GM19452 (cell line): ENCODE data around the gene FERMT3.

Source experiments
- ATAC-seq: cut with Tn5 transposase; IDR thresholded peaks from one replicate; pipeline ENCODE4 v1.9.1; 2021; ENCODE audit not compliant: unreplicated experiment

The FERMT3 gene

DNA sequence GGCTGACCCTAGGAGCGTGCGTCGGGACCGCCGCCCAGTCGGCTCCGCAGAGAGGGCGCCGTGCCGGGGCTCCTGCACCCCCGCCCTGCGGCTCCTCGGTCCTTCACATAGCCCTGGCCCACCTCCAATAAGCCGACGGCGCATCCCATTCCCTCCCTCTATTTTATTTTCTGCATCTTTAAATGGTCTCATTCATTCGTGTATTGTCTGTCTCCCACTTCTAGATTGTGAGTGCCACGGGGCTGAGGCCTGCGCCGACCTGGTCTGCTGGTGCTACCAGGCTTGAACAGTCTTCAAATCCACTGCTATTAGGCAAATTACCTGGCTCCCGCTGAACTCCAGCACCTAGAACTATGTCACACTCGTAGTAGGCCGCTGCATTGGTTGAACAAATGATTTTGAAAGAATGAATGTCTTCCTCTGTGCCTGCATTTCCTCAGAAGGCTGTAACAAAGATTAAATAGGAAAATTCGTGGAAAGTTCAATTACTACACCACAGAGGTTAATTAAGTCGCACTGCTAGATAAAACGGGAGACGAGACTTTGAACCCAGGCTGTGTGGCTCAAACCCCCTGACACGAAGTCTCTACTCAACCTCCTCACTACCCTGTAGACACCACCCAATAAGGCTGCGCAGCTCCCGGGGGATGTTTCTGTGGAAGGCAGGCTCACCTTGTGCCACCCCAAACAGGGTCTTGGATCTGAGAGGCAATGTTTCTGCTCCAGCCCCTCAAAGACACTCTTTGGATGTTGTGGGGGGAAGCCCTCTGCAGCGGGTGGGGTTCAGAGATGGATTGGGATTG, 41.4 kb downstream of the FERMT3 start:
- no peak for ATAC-seq

DNA sequence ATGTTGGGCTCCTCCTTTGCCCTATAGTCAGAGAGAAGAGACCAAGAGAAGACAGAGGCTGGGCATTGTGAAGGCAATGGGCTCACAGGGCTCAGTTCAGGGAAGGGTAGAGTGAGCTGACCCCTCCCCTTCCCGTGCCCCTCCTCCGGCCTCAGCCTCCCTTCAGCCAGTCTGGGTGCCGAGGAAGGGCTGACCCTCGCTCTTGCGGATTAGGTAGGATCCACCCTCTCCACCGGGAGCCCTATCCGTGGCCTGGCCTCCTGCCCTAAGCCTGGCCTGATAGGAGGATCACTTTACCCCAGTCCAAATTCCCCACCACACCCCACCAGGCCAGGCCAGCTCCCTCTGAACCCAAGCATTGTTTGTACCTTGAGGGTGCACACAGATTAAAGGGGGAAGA, 42.1 kb downstream of the FERMT3 start:
- no peak for ATAC-seq

DNA sequence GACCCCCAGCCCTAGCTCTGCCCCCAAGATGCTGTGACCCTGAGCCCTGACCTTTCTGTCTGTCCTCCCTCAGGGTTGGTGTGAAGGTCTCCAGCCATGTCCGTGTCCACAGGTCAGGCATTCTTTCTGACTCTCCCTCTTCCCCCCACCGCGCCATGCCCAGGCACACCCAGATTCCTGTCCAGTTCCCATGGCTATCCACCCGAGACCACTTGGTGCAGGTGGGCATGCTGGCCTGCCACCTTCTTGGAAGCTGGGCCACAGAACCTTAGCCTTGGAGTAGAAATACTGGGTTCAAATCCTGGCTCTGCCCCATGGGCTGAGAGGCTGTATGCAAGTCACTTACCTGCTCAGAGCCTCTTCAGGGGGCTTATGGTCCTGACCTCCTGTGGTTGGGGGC, 42.5 kb downstream of the FERMT3 start:
- no peak for ATAC-seq

DNA sequence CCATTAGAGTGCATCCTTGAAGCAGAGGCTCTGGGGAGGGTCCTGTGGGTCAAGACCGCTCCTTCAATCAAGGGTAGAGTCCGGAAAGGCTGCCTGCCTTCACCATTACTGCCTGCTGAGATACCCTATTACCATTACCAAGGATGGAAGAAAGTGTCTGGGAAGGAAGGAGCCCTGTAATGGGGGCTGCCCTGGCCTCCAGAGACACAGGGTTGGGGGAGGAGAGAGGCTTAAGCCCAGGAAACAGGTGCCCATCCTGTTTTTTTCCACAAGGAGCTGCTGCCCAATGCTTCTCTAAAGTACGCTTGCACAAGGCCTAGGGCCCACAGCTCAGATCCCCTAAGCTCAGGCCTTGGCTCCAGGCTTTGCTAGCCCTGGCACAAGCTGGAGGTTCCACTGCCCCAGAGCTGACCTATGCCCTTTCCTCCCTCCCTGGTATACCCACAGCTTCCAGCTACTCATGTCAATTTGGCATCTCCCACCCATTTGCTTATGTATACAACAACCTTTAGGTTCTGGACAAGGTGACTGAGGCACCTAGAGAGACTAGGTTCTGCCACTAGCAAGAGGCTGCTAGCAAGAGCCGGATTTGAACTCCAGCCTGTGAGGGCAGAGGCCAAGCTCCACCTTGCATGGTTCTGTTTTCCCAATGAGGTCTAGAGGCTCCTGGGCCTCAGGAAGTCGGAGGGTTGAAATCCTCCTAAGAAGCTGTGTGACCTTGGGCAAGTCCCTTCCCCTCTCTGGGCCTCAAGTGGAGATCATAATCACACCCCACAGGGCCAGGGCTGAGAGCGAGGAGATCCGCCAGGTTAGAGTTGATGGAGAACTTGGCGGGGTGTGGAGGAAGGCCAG, 43.3 kb downstream of the FERMT3 start:
- ATAC-seq: no peak

DNA sequence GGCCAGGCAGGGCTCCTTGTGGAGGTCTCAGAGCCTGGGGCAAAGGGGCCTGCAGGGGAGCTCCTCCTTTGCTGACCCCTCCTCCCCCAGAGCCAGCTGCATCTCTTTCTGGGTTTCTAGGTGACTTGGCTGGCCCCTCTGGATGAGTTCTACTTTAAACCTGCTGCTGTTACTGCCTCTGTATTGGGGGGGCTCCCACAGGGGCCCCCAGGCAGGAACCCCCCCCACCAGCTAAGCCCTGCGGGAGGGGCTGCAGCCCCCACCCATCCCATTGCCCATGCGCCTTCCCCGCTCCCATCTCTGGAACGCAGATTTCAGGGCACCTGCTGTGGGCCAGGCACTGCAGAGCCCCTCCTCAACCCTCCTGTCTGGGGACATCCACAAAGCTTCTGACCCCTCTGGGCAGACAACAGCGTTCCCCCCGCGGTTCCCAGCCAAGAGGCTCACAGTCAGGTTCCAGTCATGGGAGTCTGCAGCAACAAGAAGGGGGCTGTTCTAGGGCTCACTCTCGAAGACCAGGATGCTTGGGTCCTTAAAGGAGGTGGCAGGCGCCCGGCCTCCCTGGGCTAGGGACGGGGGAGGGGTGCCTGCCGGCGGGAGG, 44.0 kb downstream of the FERMT3 start:
- no peak for ATAC-seq

DNA sequence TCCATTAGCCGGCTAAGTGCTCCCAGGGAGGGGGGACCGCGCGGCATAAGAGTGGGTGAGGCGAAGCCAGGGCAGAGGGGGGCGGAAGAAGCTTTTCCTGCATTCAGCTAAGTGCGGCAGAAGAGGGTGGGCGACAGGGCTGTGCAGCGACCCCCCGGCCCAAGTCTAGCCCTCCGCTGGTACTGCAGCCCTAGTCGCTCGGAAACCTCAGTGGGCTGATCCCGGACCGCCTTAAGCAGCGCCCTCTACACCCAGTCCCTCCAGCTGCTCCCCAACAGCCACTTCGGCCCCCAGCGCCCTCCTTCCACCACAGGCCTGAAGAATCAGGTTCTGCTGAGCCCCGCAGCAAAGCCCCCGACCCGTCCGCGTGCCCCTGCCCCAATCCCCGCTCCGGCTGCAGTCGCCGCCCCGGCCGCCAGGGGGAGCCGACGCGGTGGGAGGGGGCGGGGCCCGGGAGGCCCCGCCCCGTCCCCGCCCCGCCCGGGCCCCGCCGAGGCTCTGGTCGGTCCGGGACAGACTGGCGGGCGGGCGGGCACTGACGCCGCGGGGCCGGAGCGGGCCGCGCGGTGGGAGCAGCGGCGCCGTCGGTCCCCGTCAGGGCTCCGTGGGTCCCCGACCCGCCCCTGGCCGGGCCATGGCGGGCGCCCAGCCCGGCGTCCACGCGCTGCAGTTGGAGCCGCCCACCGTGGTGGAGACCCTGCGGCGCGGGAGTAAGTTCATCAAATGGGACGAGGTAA, 44.7 kb downstream of the FERMT3 start, which contains the start of gene PLCB3:
TSS of gene PLCB3 (plus strand) at position 515 of the 737 bp plus-strand sequence. CDS start at position 635, 120 bp downstream.
- ATAC-seq: no peak

DNA sequence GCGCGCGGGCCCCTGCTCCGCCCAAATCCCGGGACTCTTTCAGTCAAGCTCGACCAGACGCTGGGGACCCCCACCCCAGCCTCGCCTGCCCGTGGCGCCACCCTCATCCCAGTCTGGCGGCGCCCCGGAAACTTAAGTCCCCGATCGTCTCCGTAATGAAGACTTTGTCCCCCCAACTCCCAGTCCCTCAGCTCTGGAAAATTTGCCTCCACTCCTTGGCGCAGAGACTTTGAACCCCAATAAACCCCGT, 45.2 kb downstream of the FERMT3 start:
- ATAC-seq: no peak

DNA sequence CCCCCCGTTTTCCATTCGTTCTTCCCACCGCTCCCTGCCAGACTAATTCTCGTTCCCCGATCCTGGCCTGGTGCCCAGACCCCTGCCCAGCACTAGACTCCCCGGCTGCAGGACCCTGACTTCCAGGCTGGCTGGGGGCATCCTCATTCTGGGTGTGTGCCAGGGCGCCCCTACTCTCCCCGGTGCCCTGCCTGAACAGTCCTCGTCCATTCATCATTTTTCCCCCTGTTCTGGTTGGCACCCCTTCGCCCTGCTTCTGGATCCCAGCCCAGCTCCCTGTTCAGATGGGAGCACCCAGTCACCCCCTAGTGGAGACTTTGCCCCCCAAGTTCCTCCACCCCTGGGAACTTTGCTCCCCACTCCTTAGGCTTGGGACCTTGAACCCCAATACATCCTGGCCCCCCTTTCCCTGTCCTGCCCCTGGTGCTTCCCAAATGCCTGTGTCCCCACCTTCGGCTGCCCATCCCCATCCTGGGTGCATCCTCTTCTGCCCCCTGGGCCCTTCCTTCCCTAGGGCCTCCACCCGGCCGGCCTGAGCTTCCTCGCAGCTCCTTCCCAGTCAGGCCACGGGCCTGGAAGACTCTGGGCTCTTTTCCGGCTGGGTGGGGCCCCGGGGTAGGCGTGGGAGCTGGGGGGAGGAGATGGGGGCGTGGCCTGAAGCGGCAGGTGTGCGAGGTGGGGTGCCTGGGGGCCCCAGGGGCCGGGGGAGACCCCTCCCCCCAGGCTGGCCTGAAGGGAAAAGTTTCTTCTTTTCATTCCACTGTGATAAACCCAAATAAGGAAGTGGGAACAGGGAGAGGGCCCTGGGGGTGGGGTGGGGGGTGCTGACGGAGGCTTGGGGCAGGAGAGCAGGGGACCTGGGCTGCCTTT, 45.7 kb downstream of the FERMT3 start:
- ATAC-seq: no peak

DNA sequence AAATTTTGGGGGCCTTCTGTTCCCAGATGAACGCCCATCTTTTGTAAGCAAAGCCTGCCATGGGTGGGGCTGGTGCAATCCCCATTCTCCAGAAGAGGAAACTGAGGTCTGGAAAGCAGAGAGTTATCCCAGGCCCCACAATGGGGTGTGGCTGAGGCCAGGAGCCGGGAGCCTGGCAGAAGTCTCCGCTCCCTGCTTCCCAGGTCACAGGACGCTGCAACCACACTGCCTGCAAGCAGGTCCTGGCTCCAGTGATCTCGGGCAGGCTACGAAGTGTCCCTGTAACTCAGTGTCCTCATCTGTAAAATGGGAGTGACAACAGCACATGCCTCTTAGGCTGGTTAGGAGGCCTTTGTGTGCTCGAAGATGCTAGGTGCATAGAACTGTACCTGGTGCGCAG, 46.5 kb downstream of the FERMT3 start:
- no peak for ATAC-seq

DNA sequence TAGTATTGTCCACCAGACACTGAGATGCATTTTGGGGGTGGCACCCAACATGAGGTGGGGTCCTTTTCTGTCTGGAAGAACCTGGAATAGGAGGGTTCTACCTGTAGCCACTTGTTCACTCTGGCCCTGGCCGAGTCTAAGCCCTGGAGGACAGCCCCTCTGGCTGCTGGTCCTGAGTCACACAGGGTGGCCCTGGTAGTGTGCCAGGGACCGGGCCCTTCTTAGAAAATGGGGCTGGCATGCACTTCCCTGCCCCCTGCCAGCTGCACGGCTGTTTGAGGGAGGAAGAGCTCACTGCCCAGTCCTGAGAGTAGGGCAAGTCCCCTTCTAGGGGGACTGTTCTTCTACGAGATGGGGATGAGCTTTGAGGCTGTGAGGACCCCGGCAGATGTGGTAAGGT, 47.0 kb downstream of the FERMT3 start:
- no peak for ATAC-seq

DNA sequence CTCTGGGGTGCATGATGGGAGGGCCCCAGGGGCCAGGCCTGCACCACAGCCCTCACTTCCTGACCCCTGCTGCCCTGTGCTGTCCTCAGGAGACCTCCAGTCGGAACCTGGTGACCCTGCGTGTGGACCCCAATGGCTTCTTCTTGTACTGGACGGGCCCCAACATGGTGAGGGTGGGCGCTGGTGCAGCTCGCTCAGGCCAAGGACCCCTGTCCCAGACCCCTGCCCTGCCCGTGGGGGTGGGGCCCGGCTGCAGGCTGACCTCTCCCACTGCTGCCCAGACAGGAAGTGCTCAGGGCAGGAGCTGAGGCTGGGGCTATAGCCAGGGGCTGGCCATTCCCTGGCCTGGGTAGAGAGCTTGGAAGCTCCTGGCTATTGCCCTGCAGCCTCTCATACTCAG, 47.8 kb downstream of the FERMT3 start:
- no peak for ATAC-seq

DNA sequence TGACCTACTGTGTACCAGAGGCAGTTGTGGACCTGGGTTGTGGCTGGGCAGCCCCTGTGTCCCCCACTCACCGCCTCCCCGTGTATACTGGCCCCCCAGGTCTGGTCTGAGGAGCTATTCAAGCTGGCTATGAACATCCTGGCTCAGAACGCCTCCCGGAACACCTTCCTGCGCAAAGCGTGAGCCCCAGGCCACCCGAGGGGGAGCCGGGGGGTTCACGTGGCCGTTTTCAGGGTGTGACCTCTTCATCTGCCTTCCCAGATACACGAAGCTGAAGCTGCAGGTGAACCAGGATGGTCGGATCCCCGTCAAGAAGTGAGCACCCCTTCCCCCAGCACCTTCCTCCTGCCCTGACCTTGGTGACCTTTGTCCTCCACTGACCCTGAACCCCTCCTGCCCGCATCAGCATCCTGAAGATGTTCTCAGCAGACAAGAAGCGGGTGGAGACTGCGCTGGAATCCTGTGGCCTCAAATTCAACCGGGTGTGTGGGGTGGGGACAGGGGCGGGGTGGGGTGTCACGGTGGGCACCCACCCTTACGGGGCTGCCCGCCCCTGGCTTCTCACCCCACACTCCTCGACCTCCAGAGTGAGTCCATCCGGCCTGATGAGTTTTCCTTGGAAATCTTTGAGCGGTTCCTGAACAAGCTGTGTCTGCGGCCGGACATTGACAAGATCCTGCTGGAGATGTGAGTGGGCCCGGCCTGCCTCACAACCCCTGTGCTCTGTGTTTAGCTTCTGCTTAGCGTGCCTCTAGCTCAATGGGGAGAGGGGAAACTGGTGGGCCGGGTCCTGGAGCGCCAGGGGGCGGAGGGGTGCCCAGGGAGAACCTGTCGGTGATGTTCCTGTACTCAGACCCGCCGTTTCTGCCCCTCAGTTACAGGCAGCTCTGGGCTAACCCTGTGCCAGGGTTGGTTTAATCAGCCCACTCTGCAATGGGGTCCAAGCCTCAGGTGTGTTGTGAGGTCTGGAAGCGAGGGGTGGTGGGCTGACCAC, 48.9 kb downstream of the FERMT3 start:
- ATAC-seq: no peak

DNA sequence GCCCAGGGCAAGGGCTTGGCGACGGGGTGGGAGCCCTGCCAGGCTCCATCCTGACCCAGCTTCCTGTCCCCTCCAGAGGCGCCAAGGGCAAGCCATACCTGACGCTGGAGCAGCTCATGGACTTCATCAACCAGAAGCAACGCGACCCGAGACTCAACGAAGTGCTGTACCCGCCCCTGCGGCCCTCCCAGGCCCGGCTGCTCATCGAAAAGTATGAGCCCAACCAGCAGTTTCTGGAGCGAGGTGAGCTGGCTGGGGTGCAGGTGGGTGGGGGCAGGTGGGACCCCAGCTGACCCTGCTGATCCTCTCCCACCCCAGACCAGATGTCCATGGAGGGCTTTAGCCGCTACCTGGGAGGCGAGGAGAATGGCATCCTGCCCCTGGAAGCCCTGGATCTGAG, 49.8 kb downstream of the FERMT3 start:
- ATAC-seq: no peak

DNA sequence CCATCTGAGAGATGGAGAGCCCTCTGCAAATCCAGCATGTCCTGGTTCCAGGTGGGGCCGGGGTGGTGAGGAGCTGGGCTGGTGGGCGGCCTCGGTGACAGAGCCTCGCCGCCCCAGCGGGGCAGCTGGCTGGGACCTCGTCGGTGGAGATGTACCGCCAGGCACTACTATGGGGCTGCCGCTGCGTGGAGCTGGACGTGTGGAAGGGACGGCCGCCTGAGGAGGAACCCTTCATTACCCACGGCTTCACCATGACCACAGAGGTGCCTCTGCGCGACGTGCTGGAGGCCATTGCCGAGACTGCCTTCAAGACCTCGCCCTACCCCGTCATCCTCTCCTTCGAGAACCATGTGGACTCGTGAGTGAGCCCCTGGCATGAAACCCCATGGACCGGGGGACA, 51.8 kb downstream of the FERMT3 start:
- no peak for ATAC-seq

DNA sequence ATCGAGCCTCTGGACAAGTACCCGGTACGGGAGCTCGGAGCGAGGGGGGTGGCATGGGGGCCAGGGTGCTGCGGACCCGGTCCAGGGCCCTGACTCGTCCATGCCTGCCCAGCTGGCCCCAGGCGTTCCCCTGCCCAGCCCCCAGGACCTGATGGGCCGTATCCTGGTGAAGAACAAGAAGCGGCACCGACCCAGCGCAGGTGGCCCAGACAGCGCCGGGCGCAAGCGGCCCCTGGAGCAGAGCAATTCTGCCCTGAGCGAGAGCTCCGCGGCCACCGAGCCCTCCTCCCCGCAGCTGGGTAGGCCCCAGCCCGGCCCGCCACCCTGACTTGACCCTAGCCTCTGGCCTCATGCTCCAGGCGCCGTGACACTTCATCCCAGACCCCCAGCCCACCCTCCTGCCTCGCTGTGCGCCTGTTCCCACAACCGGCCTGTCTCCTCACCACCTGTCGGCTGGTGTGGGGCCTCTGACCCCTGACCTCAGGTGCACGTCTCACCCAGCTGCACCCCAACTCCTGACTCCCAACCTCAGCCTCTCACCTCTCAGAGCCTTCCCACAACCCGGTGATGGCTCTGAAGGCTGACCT, 52.5 kb downstream of the FERMT3 start:
- no peak for ATAC-seq

DNA sequence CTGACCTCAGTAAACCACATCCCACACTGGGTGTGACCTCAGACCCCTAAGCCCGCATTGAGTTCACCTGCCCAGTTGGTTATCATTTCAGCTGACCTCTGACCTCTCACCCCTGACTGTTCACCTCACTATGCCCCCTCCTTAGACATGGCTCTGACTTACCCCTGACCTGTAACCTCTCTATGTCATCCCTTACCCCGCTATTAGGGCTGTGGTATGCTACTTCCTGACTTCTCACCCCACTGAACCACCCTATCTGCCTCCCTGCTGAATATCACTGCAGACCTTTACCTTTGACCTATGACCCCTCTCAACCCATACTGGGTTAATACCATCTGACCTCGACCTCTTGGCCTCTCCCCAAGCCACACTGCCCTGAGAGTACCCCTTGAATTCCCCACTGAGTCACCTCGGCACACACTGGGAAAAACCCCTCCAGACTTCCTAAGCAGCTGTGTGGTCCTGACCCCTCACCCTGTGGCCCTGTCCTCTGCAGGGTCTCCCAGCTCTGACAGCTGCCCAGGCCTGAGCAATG, 53.1 kb downstream of the FERMT3 start:
- ATAC-seq: no peak

DNA sequence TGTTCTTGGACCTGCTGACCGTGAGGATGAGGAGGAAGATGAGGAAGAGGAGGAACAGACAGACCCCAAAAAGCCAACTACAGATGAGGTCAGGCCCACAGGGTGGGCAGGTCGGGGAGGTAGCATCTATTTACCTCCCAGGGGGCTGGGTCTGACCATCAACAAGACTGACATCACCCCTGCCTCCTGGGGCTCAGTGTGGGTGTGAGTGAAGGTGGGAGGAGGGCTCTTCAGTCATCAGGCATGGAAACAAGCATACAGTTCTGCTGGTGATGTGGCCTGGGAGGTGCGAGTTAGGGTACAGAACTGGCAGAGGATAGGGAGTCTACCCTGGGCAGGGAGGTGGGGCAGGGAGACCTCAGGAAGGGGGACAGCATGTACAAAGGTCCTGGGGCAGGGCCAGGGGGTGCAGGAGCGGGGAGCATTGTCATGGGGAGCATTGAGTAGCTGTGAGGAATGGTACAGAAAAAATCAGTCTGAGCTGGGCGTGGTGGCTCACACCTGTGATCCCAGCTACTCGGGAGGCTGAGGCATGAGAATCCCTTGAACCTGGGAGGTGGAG, 53.7 kb downstream of the FERMT3 start:
- ATAC-seq: no peak

DNA sequence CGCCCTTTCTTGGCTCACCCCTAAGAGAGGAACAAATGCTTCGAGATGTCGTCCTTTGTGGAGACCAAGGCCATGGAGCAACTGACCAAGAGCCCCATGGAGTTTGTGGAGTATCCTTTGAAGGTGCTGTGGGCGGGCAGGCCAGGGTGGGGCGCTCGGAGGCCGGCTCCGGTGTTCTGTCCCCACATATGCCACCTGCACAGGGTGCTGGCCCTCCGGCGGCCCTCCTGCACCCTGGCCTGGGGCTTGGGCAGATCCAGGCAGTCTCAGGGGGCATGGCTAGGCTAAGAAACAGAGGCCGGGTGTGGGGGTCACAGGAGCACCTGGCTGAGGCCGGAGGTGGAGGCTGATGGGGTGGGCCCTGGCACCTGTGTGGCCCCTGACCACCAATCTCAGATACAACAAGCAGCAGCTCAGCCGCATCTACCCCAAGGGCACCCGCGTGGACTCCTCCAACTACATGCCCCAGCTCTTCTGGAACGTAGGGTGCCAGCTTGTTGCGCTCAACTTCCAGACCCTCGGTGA, 55.1 kb downstream of the FERMT3 start:
- no peak for ATAC-seq
